ENCODE measurements around the gene OR10AD1.

OR10AD1 gene

DNA sequence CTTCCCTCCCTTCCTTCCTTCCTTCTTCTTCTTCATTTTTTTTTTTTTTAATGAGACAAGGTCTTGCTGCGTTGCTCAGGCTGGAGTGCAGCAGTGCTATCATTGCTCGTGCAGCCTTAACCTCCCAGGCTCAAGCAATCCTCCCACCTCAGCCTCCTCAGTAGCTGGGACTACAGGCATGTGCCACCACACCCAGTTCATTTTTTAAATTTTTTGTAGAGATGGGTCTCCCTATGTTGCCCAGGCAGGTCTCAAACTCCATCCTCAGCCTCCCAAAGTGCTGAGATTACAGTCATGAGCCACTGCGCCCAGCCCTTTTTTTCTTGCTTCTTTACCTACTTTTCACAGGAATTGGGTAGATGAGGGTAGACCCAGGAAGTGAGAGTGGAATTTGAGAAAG is 1.6 kb downstream of the OR10AD1 start:
- Histone ChIP-seq H3K36me3 (peaks cover 0 to 9% (median 5%) of the 10 kb centered on the region in 3 donors), H3K27me3 (no peaks in the 10 kb centered on the region), H3K27ac (no peak overlapping the region), H3K9me3 (peaks cover 0 to 31% (median 23%) of the 10 kb centered on the region in 3 donors), H3K4me3 (no peak overlapping the region), H3K4me1 (peaks cover 0 to 17% (median 12%) of the 10 kb centered on the region in 4 donors)
- intact Hi-C loops (cut with DNase I; ENCODE audit: low total_unique reads): no loop called here
- DNase-seq: no peak
- TF ChIP-seq, protein P1, sequence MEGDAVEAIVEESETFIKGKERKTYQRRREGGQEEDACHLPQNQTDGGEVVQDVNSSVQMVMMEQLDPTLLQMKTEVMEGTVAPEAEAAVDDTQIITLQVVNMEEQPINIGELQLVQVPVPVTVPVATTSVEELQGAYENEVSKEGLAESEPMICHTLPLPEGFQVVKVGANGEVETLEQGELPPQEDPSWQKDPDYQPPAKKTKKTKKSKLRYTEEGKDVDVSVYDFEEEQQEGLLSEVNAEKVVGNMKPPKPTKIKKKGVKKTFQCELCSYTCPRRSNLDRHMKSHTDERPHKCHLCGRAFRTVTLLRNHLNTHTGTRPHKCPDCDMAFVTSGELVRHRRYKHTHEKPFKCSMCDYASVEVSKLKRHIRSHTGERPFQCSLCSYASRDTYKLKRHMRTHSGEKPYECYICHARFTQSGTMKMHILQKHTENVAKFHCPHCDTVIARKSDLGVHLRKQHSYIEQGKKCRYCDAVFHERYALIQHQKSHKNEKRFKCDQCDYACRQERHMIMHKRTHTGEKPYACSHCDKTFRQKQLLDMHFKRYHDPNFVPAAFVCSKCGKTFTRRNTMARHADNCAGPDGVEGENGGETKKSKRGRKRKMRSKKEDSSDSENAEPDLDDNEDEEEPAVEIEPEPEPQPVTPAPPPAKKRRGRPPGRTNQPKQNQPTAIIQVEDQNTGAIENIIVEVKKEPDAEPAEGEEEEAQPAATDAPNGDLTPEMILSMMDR (IDR thresholded peaks at IDR 0.05): no peak

DNA sequence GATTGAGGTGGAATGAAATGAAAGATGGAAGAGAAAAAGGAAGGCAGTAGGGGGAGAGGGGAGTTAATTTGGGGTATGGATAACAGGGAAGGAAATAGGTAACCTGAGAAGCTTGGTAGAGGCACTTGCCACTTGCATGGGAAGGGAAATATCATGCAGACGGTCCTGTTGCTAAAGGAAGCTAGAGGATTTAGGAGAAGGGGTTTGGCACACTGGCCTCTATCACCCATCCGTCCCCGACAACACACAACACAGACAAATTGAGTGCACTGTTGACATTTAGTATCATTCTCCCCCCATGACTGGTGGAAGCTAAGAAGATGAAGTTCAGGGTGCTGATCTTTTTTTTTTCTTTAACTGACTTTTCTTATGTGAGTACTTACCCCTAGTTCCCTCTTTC is 2.0 kb downstream of the OR10AD1 start:
- Histone ChIP-seq H3K27me3 (no peaks in the 10 kb centered on the region), H3K4me3 (no peak overlapping the region), H3K27ac (no peak overlapping the region), H3K36me3 (peaks cover 0 to 8% (median 5%) of the 10 kb centered on the region in 3 donors), H3K4me1 (peaks cover 0 to 17% (median 12%) of the 10 kb centered on the region in 4 donors), H3K9me3 (peaks cover 0 to 27% (median 23%) of the 10 kb centered on the region in 3 donors)
- intact Hi-C loops (cut with DNase I; ENCODE audit: low total_unique reads): no loop called here
- DNase-seq: no peak
- TF ChIP-seq, protein P1 (IDR thresholded peaks at IDR 0.05): no peak

DNA sequence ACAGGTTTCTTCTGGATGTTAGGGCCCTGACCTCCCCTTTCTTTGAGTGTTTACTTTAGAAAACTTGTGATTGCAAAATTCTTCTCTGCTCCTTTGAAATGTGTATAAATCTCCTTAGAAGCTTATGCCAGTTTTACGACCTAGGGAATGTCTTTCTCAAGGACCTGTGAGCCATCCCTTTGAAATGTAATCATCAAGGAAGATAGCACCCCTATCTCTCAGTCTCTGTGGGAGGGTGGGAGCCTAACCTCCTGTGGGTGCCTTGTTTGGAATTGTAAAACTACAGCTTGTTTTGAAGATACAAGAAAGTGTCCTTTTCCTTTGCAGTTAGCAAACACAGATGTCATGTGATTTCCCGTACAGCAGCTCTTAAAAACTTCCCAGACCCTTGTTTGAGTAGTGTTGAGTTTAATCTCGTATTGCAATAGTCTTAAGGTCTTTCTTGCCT is 3.3 kb downstream of the OR10AD1 start:
- H3K9me3 ChIP-seq: peaks cover 0 to 19% (median 15%) of the 10 kb centered on the region in 3 donors
- no peak overlapping the region for H3K27ac ChIP-seq
- H3K36me3 ChIP-seq: peaks cover 0 to 4% (median 0%) of the 10 kb centered on the region in 3 donors
- peaks cover 0 to 17% (median 12%) of the 10 kb centered on the region in 4 donors for H3K4me1 ChIP-seq
- H3K27me3 ChIP-seq: no peaks in the 10 kb centered on the region
- no peak for DNase-seq
- intact Hi-C loops (cut with DNase I; ENCODE audit: low total_unique reads): no loop called here
- H3K4me3 ChIP-seq: no peak overlapping the region
- TF ChIP-seq, protein P1 (IDR thresholded peaks at IDR 0.05): no peak

DNA sequence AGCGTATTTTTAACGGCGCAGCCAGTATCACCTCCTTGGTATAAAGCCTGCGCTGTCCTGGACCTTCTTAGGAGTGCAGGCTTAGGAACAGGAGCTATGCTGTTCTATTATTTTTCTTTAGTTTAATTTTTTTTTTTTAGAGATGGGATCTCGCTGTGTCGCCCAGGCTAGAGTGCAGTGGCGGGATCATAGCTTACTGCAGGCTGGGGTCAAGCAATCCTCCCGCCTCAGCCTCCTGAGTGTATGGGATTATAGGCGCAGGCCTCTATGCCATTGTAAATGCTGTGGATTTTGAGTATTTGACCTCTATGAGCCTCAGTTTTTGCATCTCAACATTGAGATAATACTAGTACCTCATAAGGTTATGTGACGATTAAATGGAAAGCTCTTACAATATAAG is 4.1 kb downstream of the OR10AD1 start:
- intact Hi-C loops (cut with DNase I; ENCODE audit: low total_unique reads): no loop called here
- Histone ChIP-seq H3K36me3 (no peaks in the 10 kb centered on the region), H3K4me3 (peak overlapping the region; percentile 65 to 71), H3K4me1 (peaks cover 0 to 17% (median 12%) of the 10 kb centered on the region in 4 donors), H3K27me3 (no peaks in the 10 kb centered on the region), H3K27ac (peak overlapping the region; percentile 88 to 93), H3K9me3 (peaks cover 0 to 19% (median 8%) of the 10 kb centered on the region in 3 donors)
- TF ChIP-seq, protein P1 (IDR thresholded peaks at IDR 0.05): no peak
- DNase-seq: no peak

DNA sequence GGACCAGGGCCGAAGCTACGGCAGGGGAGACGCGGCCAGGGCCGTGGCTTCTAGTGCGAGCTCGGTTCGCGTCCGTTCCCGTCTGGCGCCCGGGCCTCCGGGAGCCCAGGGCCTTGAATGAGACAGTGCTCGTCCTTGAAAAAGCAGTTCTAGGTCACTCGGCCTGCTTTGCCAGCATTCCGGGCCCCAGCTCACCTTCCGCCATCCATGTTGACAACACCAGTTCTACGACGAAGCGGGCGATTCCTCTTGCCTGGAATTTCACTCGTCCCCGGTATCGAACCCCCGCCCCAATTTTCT is 4.5 kb downstream of the OR10AD1 start:
- Histone ChIP-seq H3K9me3 (peaks cover 0 to 15% (median 4%) of the 10 kb centered on the region in 3 donors), H3K4me1 (peaks cover 0 to 17% (median 12%) of the 10 kb centered on the region in 4 donors), H3K27ac (peak overlapping the region; percentile 88 to 93), H3K4me3 (peak overlapping the region; percentile 65 to 71), H3K27me3 (no peaks in the 10 kb centered on the region), H3K36me3 (no peaks in the 10 kb centered on the region)
- DNase-seq: peak; percentile 32 to 74
- TF ChIP-seq, protein P1 (IDR thresholded peaks at IDR 0.05): no peak
- intact Hi-C loops (cut with DNase I; ENCODE audit: low total_unique reads): no loop called here
